D341Med (cell line): ENCODE data around the gene SNAP23.
A peak's percentile ranks its signal among the peaks of the same experiment; 100 is the strongest.

Source experiments
- DNase-seq: peaks from one replicate; pipeline ENCODE4 v3.0.0; 2012; ENCODE audit warnings: low spot score

Gene SNAP23

GRCh38 chr15:42575188-42576039, 80.0 kb downstream of the SNAP23 start, which contains the start of gene STARD9:
TSS of gene STARD9 (plus strand) at chr15:42575606. CDS start at chr15:42575716, 110 bp downstream.
- peak; percentile 98 for DNase-seq

GRCh38 chr15:42576040-42576594, 80.7 kb downstream of the SNAP23 start:
- DNase-seq = no peak

- no peak for DNase-seq
Measured at GRCh38 chr15:42576776-42577175, 81.3 kb downstream of the SNAP23 start.

- no peak for DNase-seq
Measured at GRCh38 chr15:42577514-42578031, 82.1 kb downstream of the SNAP23 start.

GRCh38 chr15:42578984-42579537, 83.6 kb downstream of the SNAP23 start:
- no peak for DNase-seq

GRCh38 chr15:42581272-42581730, 85.9 kb downstream of the SNAP23 start:
- DNase-seq = peak; percentile 27
